HepG2 (cell line): Measurements from ENCODE around the gene SLC13A2. TPM values are rescaled to one million over a fixed set of nuclear protein-coding genes. Genes with fewer than 3 reads are reported as not detected.

Experiments
- ATAC-seq: fragments of 200-7000 bp; cut with Tn5 transposase; 3 replicates; pipeline ENCODE4 v1.9.1; 2020; ENCODE audit warnings: mild to moderate bottlenecking, moderate library complexity
- BruUV-seq: library from RNA; stranded (reverse); fragments of 400-500 nt; replicated peaks from 2 replicates; lab custom pipeline; 2021; lab: Mats Ljungman, UMichigan
- CTCF ChIA-PET: fragments of 300-600 bp; formaldehyde crosslinking; extraction: SDS; loops from one replicate; lab custom pipeline; 2021; ENCODE audit warnings: low total read pairs, inconsistent platforms, low intra/inter-chr PET ratio; lab: Yijun Ruan, JAX
- POLR2A ChIA-PET: fragments of 350-600 bp; sonication (Branson Sonifier 250); formaldehyde crosslinking; loops from one replicate; lab custom pipeline; 2020; ENCODE audit warnings: antibody characterized with exemption, inconsistent platforms; lab: Yijun Ruan, JAX
- DNase-seq: peaks from one replicate; pipeline ENCODE4 v3.0.0-alpha.2; 2015; ENCODE audit warnings: low spot score
- FAIRE-seq: peaks from 3 replicates; lab custom pipeline; 2011; peaks lifted over from hg19 to GRCh38; lab: Jason Lieb, UNC
- H2AFZ ChIP-seq: one replicate; pipeline ENCODE4 v1.6.1; 2011; ENCODE audit warnings: low read length, inconsistent platforms
- H3K27ac ChIP-seq: fragments of 300-600 bp; 3 replicates; pipeline ENCODE4 v1.8.0; 2011; ENCODE audit warnings: mixed run types, mild to moderate bottlenecking, mixed read lengths, low read length, inconsistent platforms; ENCODE audit not compliant: insufficient read depth; ENCODE audit errors: extremely low read length
- H3K27me3 ChIP-seq, 2 experiments: fragments of 200-600 bp in 1 of 2; 2 replicates in 1 of 2; 3 replicates in 1 of 2; pipeline versions ENCODE4 v1.6.0 to v1.8.0; 2011; ENCODE audit warnings: low read length in 2 of 2, mild to moderate bottlenecking in 2 of 2, moderate library complexity in 2 of 2, inconsistent platforms in 1 of 2; ENCODE audit not compliant: insufficient read depth in 2 of 2, control insufficient read depth in 1 of 2
- H3K36me3 ChIP-seq, 2 experiments: fragments of 200-600 bp in 1 of 2; replicated peaks in 1 of 2; 2 replicates in 1 of 2; 3 replicates in 1 of 2; pipeline versions ENCODE4 v1.5.1 to v1.8.0; 2011; ENCODE audit warnings: low read length in 2 of 2, inconsistent platforms in 1 of 2; ENCODE audit not compliant: insufficient read depth in 2 of 2, control insufficient read depth in 1 of 2
- H3K4me1 ChIP-seq: 2 replicates; pipeline ENCODE4 v1.5.1; 2012; ENCODE audit warnings: low read length, inconsistent platforms; ENCODE audit not compliant: insufficient read depth
- H3K4me2 ChIP-seq: 2 replicates; pipeline ENCODE4 v1.6.0; 2011; ENCODE audit warnings: low read depth, low read length, inconsistent platforms
- H3K4me3 ChIP-seq, 3 experiments: fragments of 200-600 bp in 1 of 3; sonication (generic), shearing (Covaris generic) in 1 of 3; replicated peaks in 1 of 3; 2 replicates each; pipeline ENCODE4 v1.5.1; 2011 to 2016; ENCODE audit warnings: low read length in 3 of 3, inconsistent platforms in 2 of 3, low read depth in 2 of 3, mild to moderate bottlenecking in 2 of 3, control low read depth in 1 of 3, mixed read lengths in 1 of 3; ENCODE audit not compliant: insufficient read depth in 1 of 3
- H3K79me2 ChIP-seq: one replicate; pipeline ENCODE4 v1.6.1; 2011; ENCODE audit warnings: low read length, inconsistent platforms; ENCODE audit not compliant: insufficient read depth
- H3K9ac ChIP-seq: 2 replicates; pipeline ENCODE4 v1.6.0; 2011; ENCODE audit warnings: mild to moderate bottlenecking, low read depth, low read length, inconsistent platforms; ENCODE audit not compliant: insufficient read depth
- H3K9me3 ChIP-seq: 2 replicates; pipeline ENCODE4 v1.5.1; 2012; ENCODE audit warnings: mild to moderate bottlenecking, low read length
- H4K20me1 ChIP-seq: 2 replicates; pipeline ENCODE4 v1.6.0; 2011; ENCODE audit warnings: inconsistent platforms, mild to moderate bottlenecking, low read length, moderate library complexity; ENCODE audit not compliant: insufficient read depth
- CEBPB ChIP-seq: IDR thresholded peaks from 2 replicates; pipeline ENCODE4 v1.6.1; 2011; ENCODE audit warnings: low read depth, low read length, improper control_type of control experiment, borderline replicate concordance
- DPF2 ChIP-seq: sonication (generic); formaldehyde crosslinking; IDR thresholded peaks from 2 replicates; pipeline ENCODE4 v1.4.0; 2020; ENCODE audit warnings: mild to moderate bottlenecking, low read depth, missing genetic modification reagents, borderline replicate concordance
- HHEX ChIP-seq: IDR thresholded peaks from 2 replicates; pipeline ENCODE4 v1.6.1; 2016; ENCODE audit warnings: control low read depth
- KLF13 ChIP-seq: sonication (generic); formaldehyde crosslinking; IDR thresholded peaks from 2 replicates; pipeline ENCODE4 v1.4.0; 2020; ENCODE audit warnings: mild to moderate bottlenecking, missing genetic modification reagents
- NR1H2 ChIP-seq: sonication (generic); formaldehyde crosslinking; IDR thresholded peaks from 2 replicates; pipeline ENCODE4 v1.8.1; 2022; ENCODE audit warnings: low read depth, missing genetic modification reagents, borderline replicate concordance
- PBX2 ChIP-seq: IDR thresholded peaks from 2 replicates; pipeline ENCODE4 v1.6.1; 2016; ENCODE audit warnings: control low read depth
- PLSCR1 ChIP-seq: sonication (generic); formaldehyde crosslinking; IDR thresholded peaks from 2 replicates; pipeline ENCODE4 v1.5.0; 2020; ENCODE audit warnings: missing genetic modification reagents, mild to moderate bottlenecking, borderline replicate concordance
- PRPF4 ChIP-seq: fragments of 200-400 bp; formaldehyde crosslinking; IDR thresholded peaks from 2 replicates; pipeline ENCODE4 v1.6.1; 2016; ENCODE audit warnings: low read length, low read depth; ENCODE audit not compliant: poor library complexity, severe bottlenecking
- RFXANK ChIP-seq: IDR thresholded peaks from 2 replicates; pipeline ENCODE4 v1.6.1; 2016
- SP2 ChIP-seq: sonication (generic); formaldehyde crosslinking; IDR thresholded peaks from 2 replicates; pipeline ENCODE4 v1.5.1; 2020; ENCODE audit warnings: mild to moderate bottlenecking, missing genetic modification reagents
- TOPORS ChIP-seq: sonication (generic); formaldehyde crosslinking; IDR thresholded peaks from 2 replicates; pipeline ENCODE4 v1.8.0; 2023; ENCODE audit warnings: mild to moderate bottlenecking, missing genetic modification reagents
- ZFP1 ChIP-seq: IDR thresholded peaks from 2 replicates; pipeline ENCODE4 v1.6.1; 2016
- ZNF142 ChIP-seq: sonication (generic); formaldehyde crosslinking; IDR thresholded peaks from 2 replicates; pipeline ENCODE4 v1.4.0; 2020; ENCODE audit warnings: missing genetic modification reagents
- ZNF326 ChIP-seq: sonication (generic); formaldehyde crosslinking; IDR thresholded peaks from 2 replicates; pipeline ENCODE4 v1.4.0; 2020; ENCODE audit warnings: missing genetic modification reagents, borderline replicate concordance
- ZNF335 ChIP-seq: sonication (generic); formaldehyde crosslinking; IDR thresholded peaks from 2 replicates; pipeline ENCODE4 v1.4.0; 2020; ENCODE audit warnings: missing genetic modification reagents
- ZNF501 ChIP-seq: sonication (generic); formaldehyde crosslinking; IDR thresholded peaks from 2 replicates; pipeline ENCODE4 v1.5.1; 2020; ENCODE audit warnings: mild to moderate bottlenecking, moderate library complexity, missing genetic modification reagents
- ZNF724P ChIP-seq: sonication (generic); formaldehyde crosslinking; IDR thresholded peaks from 2 replicates; pipeline ENCODE4 v1.8.0; 2022; ENCODE audit warnings: missing genetic modification reagents, borderline replicate concordance
- ZNF788 ChIP-seq: sonication (generic); formaldehyde crosslinking; IDR thresholded peaks from 2 replicates; pipeline ENCODE4 v1.5.0; 2020; ENCODE audit warnings: mild to moderate bottlenecking, missing genetic modification reagents, borderline replicate concordance
- ZSCAN21 ChIP-seq: sonication (generic); formaldehyde crosslinking; IDR thresholded peaks from 2 replicates; pipeline ENCODE4 v1.8.0; 2022; ENCODE audit warnings: mild to moderate bottlenecking, missing genetic modification reagents, moderate library complexity, borderline replicate concordance
- WGBS: methylation state at CpG from one replicate; pipeline ENCODE4 v1.1.6; 2017; ENCODE audit warnings: low lambda C conversion rate; 5-methylcytosine and 5-hydroxymethylcytosine counted together
- in situ Hi-C: cut with HindIII; loops from 2 replicates; pipeline ENCODE4 v1.10.0; 2017; ENCODE audit warnings: low pct_unique_long_range_greater_than_20kb; ENCODE audit not compliant: extremely low pct_ligation_motif_present
- intact Hi-C: fragments of 100-400 bp; cut with micrococcal nuclease; formaldehyde crosslinking; loops from one replicate; pipeline ENCODE4 v1.10.0; 2022; ENCODE audit not compliant: unreplicated experiment
- polyA plus RNA-seq, 8 experiments: library from polyadenylated mRNA; depleted of rRNA in 3 of 8; stranded (reverse) in 7 of 8; unstranded in 1 of 8; fragments of >200 nt; fragmentation: Illumina TruSeq in 4 of 8; extraction: Trizol in 4 of 8; gene quantifications; 2 replicates each; pipeline versions ENCODE4 v1.2.1 to v1.2.3, GENCODE V29; 2011 to 2016; ENCODE audit warnings: low read depth in 4 of 8, missing spikeins in 1 of 8, mixed read lengths in 1 of 8; ENCODE audit not compliant: insufficient read depth in 1 of 8
- total RNA-seq, 5 experiments: library from RNA; depleted of rRNA; stranded (reverse); fragments of >200 nt; fragmentation: Illumina TruSeq; extraction: Trizol; gene quantifications; 2 replicates each; pipeline ENCODE4 v1.2.3, GENCODE V29; 2016; ENCODE audit warnings: low read depth in 1 of 5

The SLC13A2 gene
- total and polyA plus RNA-seq, 2 of the 13 experiments (the other 11 are each of a cell fraction or from before 2014, with no cell fraction given), result 0.07 TPM; not detected in 1

GRCh38 chr17:28467456-28468025, 5.9 kb upstream of the SLC13A2 start:
- no peak for FAIRE-seq
- ChIA-PET POLR2A (no interaction called here), CTCF (no interaction called here)
- TF ChIP-seq CEBPB (no peak), SP2 (CRISPR knock-in tag) (no peak), ZNF788 (no peak), ZNF724P (CRISPR knock-in tag) (no peak), TOPORS (no peak), KLF13 (no peak), DPF2 (CRISPR knock-in tag) (no peak), ZFP1 (CRISPR knock-in tag) (no peak), PRPF4 (no peak), PBX2 (CRISPR knock-in tag) (no peak), ZNF326 (CRISPR knock-in tag) (no peak), RFXANK (no peak), ZNF142 (CRISPR knock-in tag) (no peak), HHEX (CRISPR knock-in tag) (no peak), NR1H2 (no peak), ZNF335 (no peak), ZSCAN21 (CRISPR knock-in tag) (no peak), ZNF501 (CRISPR knock-in tag) (no peak), PLSCR1 (no peak)
- no peak for ATAC-seq
- Histone ChIP-seq H3K36me3 (no peaks in the 10 kb centered on the region), H3K9me3 (no peaks in the 10 kb centered on the region), H3K79me2 (no peaks in the 10 kb centered on the region), H3K27ac (no peak overlapping the region), H3K4me1 (peaks cover 21% of the 10 kb centered on the region), H3K4me3 (no peak overlapping the region), H3K9ac (no peak overlapping the region), H4K20me1 (no peaks in the 10 kb centered on the region), H3K4me2 (no peak overlapping the region), H2AFZ (no peak overlapping the region), H3K27me3 (peaks cover 0 to 24% of the 10 kb centered on the region in 2 experiments; a peak in 1 of 5 replicates)
- in situ Hi-C loops, result no loop called here
- intact Hi-C loops, result no loop called here
- 53% methylated on average over 17 of the region's 17 CpGs for WGBS
- no peak for DNase-seq
- no TSS peak for BruUV-seq
